GM19455 (cell line): ENCODE data around the gene MRTFA.

Experiments
- ATAC-seq: cut with Tn5 transposase; IDR thresholded peaks from one replicate; pipeline ENCODE4 v1.9.1; 2021; ENCODE audit not compliant: unreplicated experiment

The MRTFA gene

GRCh38 chr22:40434106-40434505, 202.4 kb downstream of the MRTFA start:
- ATAC-seq = no peak

- no peak for ATAC-seq
Measured at GRCh38 chr22:40433416-40434090, 203.0 kb downstream of the MRTFA start.

GRCh38 chr22:40432625-40433024, 203.9 kb downstream of the MRTFA start:
- ATAC-seq = no peak

GRCh38 chr22:40432157-40432556, 204.4 kb downstream of the MRTFA start:
- ATAC-seq = no peak

- ATAC-seq = no peak
Measured at GRCh38 chr22:40430991-40431390, 205.5 kb downstream of the MRTFA start.

- no peak for ATAC-seq
Measured at GRCh38 chr22:40429481-40429880, 207.0 kb downstream of the MRTFA start.

GRCh38 chr22:40428796-40429195, 207.7 kb downstream of the MRTFA start:
- ATAC-seq = no peak

- no peak for ATAC-seq
Measured at GRCh38 chr22:40426594-40427333, 209.8 kb downstream of the MRTFA start.

GRCh38 chr22:40425082-40425481, 211.4 kb downstream of the MRTFA start:
- no peak for ATAC-seq

- ATAC-seq = no peak
Measured at GRCh38 chr22:40423882-40424640, 212.5 kb downstream of the MRTFA start.

- no peak for ATAC-seq
Measured at GRCh38 chr22:40423310-40423688, 213.2 kb downstream of the MRTFA start.

GRCh38 chr22:40422558-40423309, 213.8 kb downstream of the MRTFA start:
- no peak for ATAC-seq

- ATAC-seq = no peak
Measured at GRCh38 chr22:40421941-40422340, 214.6 kb downstream of the MRTFA start.

- no peak for ATAC-seq
Measured at GRCh38 chr22:40421082-40421350, 215.5 kb downstream of the MRTFA start.

- no peak for ATAC-seq
Measured at GRCh38 chr22:40420341-40421081, 216.0 kb downstream of the MRTFA start.

- ATAC-seq = no peak
Measured at GRCh38 chr22:40419718-40420117, 216.8 kb downstream of the MRTFA start.

GRCh38 chr22:40418366-40419201, 217.9 kb downstream of the MRTFA start:
- no peak for ATAC-seq

GRCh38 chr22:40417881-40418280, 218.6 kb downstream of the MRTFA start:
- ATAC-seq = no peak

GRCh38 chr22:40417041-40417440, 219.5 kb downstream of the MRTFA start:
- ATAC-seq = no peak

- no peak for ATAC-seq
Measured at GRCh38 chr22:40416636-40417035, 219.9 kb downstream of the MRTFA start.
